Stimulated activated CD4-positive, alpha-beta T cell treated with anti-CD3 and anti-CD28 coated beads, Interleukin-12 subunit alpha, Interleukin-12 subunit beta, amount 100 ng/mL, for 24 hours (primary cell): Measurements from ENCODE around the gene GHRH.

Experiments
- DNase-seq, 2 experiments: peaks; one replicate each; pipeline ENCODE4 v3.0.0-alpha.2; 2020; ENCODE audit warnings: low read depth in 2 of 2

GHRH gene

GRCh38 chr20:37205130-37205529, 56.5 kb downstream of the GHRH start:
- no peak for DNase-seq

- no peak for DNase-seq
These were observed 57.6 kb downstream of the GHRH start for GRCh38 chr20:37204056-37204455.

DNA sequence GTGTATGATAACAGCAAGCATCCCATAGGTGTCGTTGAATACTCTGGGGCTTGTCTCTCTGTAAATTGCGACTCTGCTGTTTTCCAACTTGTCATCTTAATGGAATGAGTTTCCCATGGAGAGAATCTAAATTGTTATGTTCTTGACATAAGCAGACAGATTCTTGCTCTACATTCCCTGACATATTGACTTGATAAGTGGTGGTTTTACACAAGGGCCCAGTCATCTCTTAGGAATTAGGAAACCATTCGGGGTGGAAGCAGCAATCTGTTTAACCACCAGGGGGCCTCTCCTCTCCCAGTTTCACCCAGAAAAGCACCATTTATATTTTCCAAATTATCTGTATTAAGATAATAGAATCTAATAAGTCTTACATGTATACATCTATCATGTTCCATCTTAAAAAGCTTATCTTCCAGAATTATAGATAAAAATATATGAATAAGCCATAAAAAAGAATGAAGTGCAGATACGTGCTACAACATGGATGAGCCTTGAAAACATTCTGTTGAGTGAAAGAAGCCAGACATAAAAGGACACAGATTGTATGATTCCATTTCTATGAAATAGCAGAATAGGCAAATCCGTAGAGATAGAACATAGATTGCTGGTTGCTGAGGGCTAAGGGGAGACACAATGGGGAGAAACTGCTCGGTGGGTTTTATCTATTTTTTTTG, 59.2 kb downstream of the GHRH start:
- DNase-seq = no peak

GRCh38 chr20:37201827-37202162, 59.8 kb downstream of the GHRH start:
- no peak for DNase-seq
